22Rv1 (cell line): ENCODE results near the gene FMO2.

ENCODE experiments used
- H3K27ac ChIP-seq: fragments of 450-650 bp; 2 replicates; pipeline ENCODE4 v1.5.1; 2017
- ZFX ChIP-seq: fragments of 450-650 bp; IDR thresholded peaks from 2 replicates; pipeline ENCODE4 v1.6.1; 2017; ENCODE audit warnings: antibody characterized with exemption, borderline replicate concordance
- TF ChIP-seq, protein P1 (sequence below): fragments of 450-650 bp; IDR thresholded peaks from 2 replicates; pipeline ENCODE4 v1.5.1; 2017; ENCODE audit warnings: mild to moderate bottlenecking

FMO2 gene

DNA sequence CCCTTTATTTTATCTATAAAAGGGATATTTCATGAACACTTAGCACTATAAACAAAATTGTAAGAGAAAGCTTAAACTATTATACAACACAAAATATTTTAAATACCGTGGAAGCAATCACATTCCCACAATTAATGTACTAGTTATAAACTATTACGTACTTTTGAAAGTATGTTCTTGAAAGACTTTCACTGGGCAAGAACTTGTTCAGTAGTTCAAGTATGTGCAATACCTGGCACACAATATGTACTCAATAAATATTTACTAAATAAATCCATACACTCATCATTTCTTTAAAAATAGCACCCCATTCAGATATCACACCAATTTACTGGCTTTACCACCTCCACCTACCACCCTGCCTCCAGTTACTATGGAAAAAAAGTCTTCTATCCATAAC lies 12.6 kb upstream of the FMO2 start:
- TF ChIP-seq, protein P1, sequence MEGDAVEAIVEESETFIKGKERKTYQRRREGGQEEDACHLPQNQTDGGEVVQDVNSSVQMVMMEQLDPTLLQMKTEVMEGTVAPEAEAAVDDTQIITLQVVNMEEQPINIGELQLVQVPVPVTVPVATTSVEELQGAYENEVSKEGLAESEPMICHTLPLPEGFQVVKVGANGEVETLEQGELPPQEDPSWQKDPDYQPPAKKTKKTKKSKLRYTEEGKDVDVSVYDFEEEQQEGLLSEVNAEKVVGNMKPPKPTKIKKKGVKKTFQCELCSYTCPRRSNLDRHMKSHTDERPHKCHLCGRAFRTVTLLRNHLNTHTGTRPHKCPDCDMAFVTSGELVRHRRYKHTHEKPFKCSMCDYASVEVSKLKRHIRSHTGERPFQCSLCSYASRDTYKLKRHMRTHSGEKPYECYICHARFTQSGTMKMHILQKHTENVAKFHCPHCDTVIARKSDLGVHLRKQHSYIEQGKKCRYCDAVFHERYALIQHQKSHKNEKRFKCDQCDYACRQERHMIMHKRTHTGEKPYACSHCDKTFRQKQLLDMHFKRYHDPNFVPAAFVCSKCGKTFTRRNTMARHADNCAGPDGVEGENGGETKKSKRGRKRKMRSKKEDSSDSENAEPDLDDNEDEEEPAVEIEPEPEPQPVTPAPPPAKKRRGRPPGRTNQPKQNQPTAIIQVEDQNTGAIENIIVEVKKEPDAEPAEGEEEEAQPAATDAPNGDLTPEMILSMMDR, result no peak
- TF ChIP-seq ZFX, result no peak
- H3K27ac ChIP-seq, result no peak overlapping the region

DNA sequence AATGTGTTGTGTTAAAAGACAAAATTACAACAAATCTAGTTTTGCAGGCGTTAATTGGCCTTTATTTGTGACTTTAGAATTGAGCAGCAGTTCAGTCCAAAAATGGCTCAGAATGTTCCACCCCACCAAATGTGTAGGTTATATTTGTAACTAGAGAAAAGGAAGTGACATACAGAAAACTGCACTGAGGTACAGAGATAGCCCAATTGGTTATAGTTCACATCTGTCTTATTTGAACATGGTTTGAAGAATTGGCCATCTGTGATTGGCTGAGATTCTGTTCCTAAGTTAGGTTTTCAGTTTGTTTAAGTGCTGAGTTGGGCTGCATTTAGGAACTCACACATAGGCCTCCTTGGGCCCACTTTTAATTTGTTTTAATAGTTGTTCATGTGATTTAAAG lies 12.0 kb upstream of the FMO2 start:
- no peak overlapping the region for H3K27ac ChIP-seq

DNA sequence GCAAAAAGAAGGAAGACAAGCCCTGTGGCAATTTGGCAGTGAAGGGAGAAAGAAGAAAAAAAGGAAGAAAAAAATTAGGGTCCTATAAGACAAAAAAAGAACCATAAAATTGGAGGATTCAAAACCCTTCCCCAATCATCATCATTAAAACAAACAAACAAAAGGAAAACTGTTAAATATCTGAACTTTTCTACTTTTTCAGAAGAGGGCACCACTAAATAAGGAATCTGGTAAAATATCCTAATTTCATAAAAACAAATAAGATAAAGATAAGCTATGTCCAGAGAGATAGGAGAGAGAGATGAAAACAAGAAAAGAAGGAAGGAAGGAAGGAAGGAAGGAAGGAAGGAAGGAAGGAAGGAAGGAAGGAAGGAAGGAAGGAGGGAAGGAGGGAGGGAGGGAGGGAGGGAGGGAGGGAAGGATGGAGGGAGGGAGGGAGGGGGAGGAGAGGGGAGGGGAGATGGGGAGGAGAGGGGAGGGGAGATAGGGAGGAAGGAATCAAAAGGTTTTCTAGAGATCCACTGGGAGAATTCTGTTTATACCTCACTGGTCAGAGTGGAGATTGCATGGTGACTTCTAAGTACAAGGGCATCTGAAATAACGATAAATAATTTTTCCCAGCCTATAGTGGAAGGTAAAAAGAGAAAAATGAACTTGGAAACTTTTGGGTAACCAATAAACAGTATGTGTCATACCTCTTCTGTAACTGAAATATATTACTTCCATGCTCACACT lies 10.4 kb upstream of the FMO2 start:
- TF ChIP-seq, protein P1, result no peak
- no peak for TF ChIP-seq ZFX
- H3K27ac ChIP-seq, result no peak overlapping the region

More for the DNA sequence above, 12.0 kb upstream of the FMO2 start:
- TF ChIP-seq, protein P1, result no peak
- TF ChIP-seq ZFX, result no peak

DNA sequence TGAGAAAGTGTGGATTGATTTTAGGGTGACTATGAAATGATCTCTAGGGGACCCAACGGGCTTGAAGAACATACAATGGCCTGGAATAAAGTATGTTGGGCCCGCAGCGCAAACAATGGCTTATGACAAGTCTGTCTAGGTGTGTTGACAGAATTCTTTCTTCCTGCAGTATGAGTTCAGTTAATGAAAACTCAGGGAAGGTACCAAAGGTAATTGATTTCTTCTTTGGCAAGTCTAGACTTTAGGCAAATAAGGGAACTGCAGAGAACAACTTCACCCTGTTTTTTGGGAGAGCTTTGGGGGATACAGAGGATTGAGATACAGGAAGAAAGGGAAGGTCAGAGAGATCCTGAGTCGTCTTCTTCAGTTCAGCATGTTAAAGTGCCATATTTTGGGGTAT lies 7.8 kb upstream of the FMO2 start:
- no peak overlapping the region for H3K27ac ChIP-seq
- TF ChIP-seq, protein P1, result no peak
- TF ChIP-seq ZFX, result no peak

DNA sequence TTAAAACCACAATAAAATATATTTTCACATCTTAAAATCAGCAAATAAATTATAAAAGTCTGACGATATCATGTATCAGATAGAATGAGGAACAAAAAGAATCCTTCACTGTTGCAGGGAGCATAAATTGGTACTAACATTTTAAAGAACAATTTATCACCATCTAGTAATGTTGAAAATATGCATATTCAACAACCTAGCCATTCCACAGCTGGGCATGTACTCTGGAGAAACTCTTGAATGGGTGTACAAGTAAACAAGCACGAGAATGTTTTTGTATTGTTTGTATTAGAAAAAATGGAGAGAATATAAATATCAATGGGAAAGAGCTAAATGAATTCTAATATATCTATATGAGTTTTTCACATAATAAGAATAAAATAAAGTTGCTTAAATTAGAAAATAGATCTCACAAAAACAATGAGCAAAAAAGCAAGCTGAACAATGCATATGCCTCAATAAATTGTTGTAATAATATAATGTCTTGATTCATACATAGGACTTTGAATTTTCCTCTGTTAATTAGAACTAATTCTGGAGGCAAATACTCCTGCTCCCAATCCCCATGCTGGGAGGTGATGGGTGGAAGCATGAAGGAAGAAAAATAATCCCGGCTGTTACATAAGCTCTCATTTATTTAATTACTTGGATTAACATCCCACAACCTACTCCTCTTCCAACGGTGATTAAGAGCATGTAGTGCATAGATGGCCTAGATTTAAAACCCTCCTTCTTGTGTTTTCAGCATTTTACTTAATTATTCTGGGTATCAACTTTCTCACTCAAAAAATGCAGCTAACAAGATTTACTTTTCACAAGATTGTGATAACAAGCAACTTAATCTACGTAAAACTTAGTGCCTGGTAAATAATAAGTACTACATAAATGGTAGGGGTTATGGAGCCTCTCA lies 5.5 kb upstream of the FMO2 start:
- no peak overlapping the region for H3K27ac ChIP-seq
- TF ChIP-seq, protein P1, result no peak
- TF ChIP-seq ZFX, result no peak

DNA sequence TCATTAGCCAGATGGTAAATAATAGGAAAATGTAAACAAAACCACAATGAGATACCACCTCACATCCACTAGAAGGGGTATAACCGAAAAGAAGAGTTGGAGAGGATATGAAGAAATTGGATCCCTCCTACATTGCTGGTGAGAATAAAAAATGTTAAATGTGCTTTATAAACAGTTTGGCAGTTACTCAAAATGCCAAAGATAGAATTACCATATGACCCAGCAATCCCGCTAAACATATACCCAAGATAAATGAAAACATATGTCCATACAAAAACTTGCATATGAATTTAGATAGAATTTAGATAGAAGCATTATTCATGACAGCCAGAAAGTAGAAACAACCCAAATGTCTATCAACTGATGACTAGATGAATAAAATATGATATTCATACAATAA lies 4.4 kb upstream of the FMO2 start:
- TF ChIP-seq, protein P1, result no peak
- no peak for TF ChIP-seq ZFX
- no peak overlapping the region for H3K27ac ChIP-seq
